K562 (cell line): ENCODE results near the gene PACC1. TPM values are rescaled to one million over a fixed set of nuclear protein-coding genes. Genes with fewer than 3 reads are reported as not detected.

Experiments used
- ATAC-seq: fragments of 200-7000 bp; cut with Tn5 transposase; 3 replicates; pipeline ENCODE4 v1.9.1; 2020; ENCODE audit warnings: moderate library complexity
- BruUV-seq: library from RNA; stranded (reverse); fragments of 400-500 nt; replicated peaks from 2 replicates; lab custom pipeline; 2021; lab: Mats Ljungman, UMichigan
- CTCF ChIA-PET: fragments of 300-600 bp; formaldehyde crosslinking; extraction: SDS; loops from one replicate; lab custom pipeline; 2021; ENCODE audit warnings: low intra/inter-chr PET ratio; lab: Yijun Ruan, JAX
- POLR2A ChIA-PET: fragments of 300-600, 350-650 bp; sonication (Branson Sonifier 250); formaldehyde crosslinking; extraction: SDS; loops from one replicate; lab custom pipeline; 2021; ENCODE audit warnings: antibody characterized with exemption, inconsistent platforms; lab: Yijun Ruan, JAX
- DNase-seq, 4 experiments: peaks; one replicate each; pipeline versions ENCODE4 v3.0.0 to v3.0.0-alpha.2; 2011 to 2018; ENCODE audit warnings: low spot score in 3 of 4, mixed read lengths in 3 of 4; ENCODE audit errors: extremely low read depth in 1 of 4
- FAIRE-seq: peaks from 2 replicates; lab custom pipeline; 2011; peaks lifted over from hg19 to GRCh38; lab: Jason Lieb, UNC
- H2AFZ ChIP-seq: 2 replicates; pipeline ENCODE4 v1.6.0; 2011; ENCODE audit warnings: low read depth, low read length, control low read depth, inconsistent platforms
- H3K27ac ChIP-seq: fragments of 200-600 bp; 3 replicates; pipeline ENCODE4 v1.8.0; 2011; ENCODE audit warnings: low read depth, mild to moderate bottlenecking, control low read depth, inconsistent platforms, low read length, moderate library complexity, mixed read lengths; ENCODE audit errors: extremely low read depth
- H3K27me3 ChIP-seq, 2 experiments: fragments of 300-600 bp in 1 of 2; 2 replicates in 1 of 2; 3 replicates in 1 of 2; pipeline versions ENCODE4 v1.6.0 to v1.8.0; 2011; ENCODE audit warnings: inconsistent platforms in 2 of 2, low read length in 2 of 2, mild to moderate bottlenecking in 1 of 2, mixed read lengths in 1 of 2, moderate library complexity in 1 of 2; ENCODE audit not compliant: control insufficient read depth in 2 of 2, insufficient read depth in 2 of 2
- H3K36me3 ChIP-seq: fragments of 300-600 bp; 3 replicates; pipeline ENCODE4 v1.8.0; 2011; ENCODE audit warnings: mild to moderate bottlenecking, low read length, inconsistent platforms; ENCODE audit not compliant: control insufficient read depth, insufficient read depth
- H3K4me1 ChIP-seq, 2 experiments: fragments of 200-600 bp in 1 of 2; replicated peaks in 1 of 2; 2 replicates in 1 of 2; 3 replicates in 1 of 2; pipeline versions ENCODE4 v1.5.1 to v1.8.0; 2011; ENCODE audit warnings: inconsistent platforms in 2 of 2, low read length in 2 of 2, mild to moderate bottlenecking in 1 of 2, mixed read lengths in 1 of 2, moderate library complexity in 1 of 2; ENCODE audit not compliant: control insufficient read depth in 2 of 2, insufficient read depth in 2 of 2
- H3K4me2 ChIP-seq: 2 replicates; pipeline ENCODE4 v1.6.1; 2011; ENCODE audit warnings: low read length, control low read depth, inconsistent platforms, mixed read lengths; ENCODE audit not compliant: insufficient read depth
- H3K4me3 ChIP-seq: fragments of 200-600 bp; sonication (generic), shearing (Covaris generic); 2 replicates; pipeline ENCODE4 v1.5.1; 2016; ENCODE audit warnings: control low read depth, inconsistent platforms
- H3K79me2 ChIP-seq: fragments of 200-600 bp; 3 replicates; pipeline ENCODE4 v1.8.0; 2011; ENCODE audit warnings: low read length, inconsistent platforms; ENCODE audit not compliant: control insufficient read depth, insufficient read depth
- H3K9ac ChIP-seq, 2 experiments: 2 replicates each; pipeline versions ENCODE4 v1.6.0 to v1.6.1; 2011; ENCODE audit warnings: low read depth in 2 of 2, low read length in 2 of 2, control low read depth in 1 of 2, inconsistent platforms in 1 of 2, mild to moderate bottlenecking in 1 of 2, mixed read lengths in 1 of 2; ENCODE audit not compliant: insufficient read depth in 1 of 2
- H3K9me1 ChIP-seq: one replicate; pipeline ENCODE4 v1.6.0; 2011; ENCODE audit warnings: inconsistent platforms, mild to moderate bottlenecking, low read length, moderate library complexity; ENCODE audit not compliant: control insufficient read depth, insufficient read depth
- H3K9me3 ChIP-seq: replicated peaks from 2 replicates; pipeline ENCODE4 v1.5.1; 2011; ENCODE audit warnings: low read depth, low read length, inconsistent platforms; ENCODE audit not compliant: control insufficient read depth, insufficient read depth
- H4K20me1 ChIP-seq: replicated peaks from 2 replicates; pipeline ENCODE4 v1.6.1; 2011; ENCODE audit warnings: low read length, inconsistent platforms, mixed read lengths; ENCODE audit not compliant: control insufficient read depth, insufficient read depth
- ARNT ChIP-seq, 2 experiments: fragments of 450-650 bp; IDR thresholded peaks; 2 replicates each; pipeline ENCODE4 v1.6.1; 2016; ENCODE audit warnings: mild to moderate bottlenecking in 1 of 2
- KLF13 ChIP-seq: fragments of 450-650 bp; IDR thresholded peaks from 2 replicates; pipeline ENCODE4 v1.6.1; 2016; ENCODE audit warnings: missing genetic modification characterization, low read depth, mild to moderate bottlenecking, missing compliant biosample characterization, moderate library complexity, borderline replicate concordance
- MED1 ChIP-seq: sonication (generic); formaldehyde crosslinking; IDR thresholded peaks from 2 replicates; pipeline ENCODE4 v1.8.1; 2023; ENCODE audit warnings: missing genetic modification reagents, borderline replicate concordance
- MEF2A ChIP-seq: IDR thresholded peaks from 2 replicates; pipeline ENCODE4 v1.6.1; 2011; ENCODE audit warnings: low read depth, mild to moderate bottlenecking, low read length, moderate library complexity; ENCODE audit not compliant: control insufficient read depth
- POLR2H ChIP-seq: IDR thresholded peaks from 2 replicates; pipeline ENCODE4 v1.6.1; 2016; ENCODE audit warnings: missing genetic modification characterization, low read depth, mild to moderate bottlenecking, control low read depth, missing compliant biosample characterization, moderate library complexity
- SMARCA5 ChIP-seq: fragments of 450-650 bp; IDR thresholded peaks from 2 replicates; pipeline ENCODE4 v1.6.1; 2016
- WGBS: fragments of 100-300 bp; shearing (Covaris generic); methylation state at CpG from one replicate; pipeline ENCODE4 v1.1.6; 2016; ENCODE audit warnings: low coverage, mixed read lengths; ENCODE audit not compliant: insufficient coverage; ENCODE audit errors: missing lambda C conversion rate; 5-methylcytosine and 5-hydroxymethylcytosine counted together
- in situ Hi-C: fragments of 300-500 bp; cut with MboI; formaldehyde crosslinking; loops from 4 replicates; pipeline ENCODE4 v1.15.0; 2018; ENCODE audit warnings: inconsistent platforms, mixed read lengths
- intact Hi-C: fragments of 100-400 bp; cut with micrococcal nuclease; formaldehyde crosslinking; loops from 2 replicates; pipeline ENCODE4 v1.14.2; 2022
- polyA plus RNA-seq, 8 experiments: library from polyadenylated mRNA; depleted of rRNA in 4 of 8; stranded (reverse) in 5 of 8; unstranded in 3 of 8; fragments of >200 nt; fragmentation: Nextera tagmentation in 2 of 8; fragmentation: Illumina TruSeq in 1 of 8; extraction: Ambion mirVana in 2 of 8; extraction: Trizol in 1 of 8; gene quantifications; 2 replicates each; pipeline versions ENCODE4 v1.2.1 to v1.2.3, GENCODE V29; 2011 to 2014; ENCODE audit warnings: inconsistent platforms in 1 of 8, missing spikeins in 1 of 8
- total RNA-seq, 7 experiments: library from RNA; depleted of rRNA in 6 of 7; stranded (reverse); fragments of >200 nt in 6 of 7; fragmentation: Illumina TruSeq in 2 of 7; extraction: Trizol in 2 of 7; gene quantifications; 2 replicates each; pipeline versions ENCODE4 v1.2.1 to v1.2.3, GENCODE V29; 2011 to 2021; ENCODE audit warnings: low replicate concordance in 1 of 7
- TF ChIP-seq, protein P1 (sequence below): fragments of 450-650 bp; IDR thresholded peaks from 2 replicates; pipeline ENCODE4 v1.6.1; 2016; ENCODE audit warnings: mild to moderate bottlenecking

Gene PACC1
- total and polyA plus RNA-seq, 9 of the 15 experiments (the other 6 are each of a cell fraction or from before 2014, with no cell fraction given) = 7.1 to 19.3 (median 14.9) TPM

DNA sequence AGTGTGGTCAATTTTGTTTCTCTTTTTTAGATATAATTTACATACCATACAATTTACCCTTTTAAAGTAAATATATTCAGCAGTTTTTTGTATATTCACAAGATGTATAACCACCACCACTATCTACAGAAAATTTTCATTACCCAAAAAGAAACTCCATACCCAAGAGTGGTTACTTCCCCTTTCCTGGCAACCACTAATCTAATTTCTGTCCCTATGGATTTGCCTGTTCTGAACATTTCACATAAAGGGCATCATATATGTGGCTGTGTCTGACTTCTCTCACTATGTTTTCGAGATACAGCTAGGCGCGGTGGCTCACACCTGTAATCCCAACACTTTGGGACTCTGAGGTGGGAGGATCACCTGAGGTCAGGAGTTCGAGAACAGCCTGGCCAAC, 13.6 kb downstream of the PACC1 start:
- H3K27me3 ChIP-seq = no peaks in the 10 kb centered on the region
- no peaks in the 10 kb centered on the region for H3K9me1 ChIP-seq
- ATAC-seq (no peak), FAIRE-seq (no peak)
- H3K27ac ChIP-seq = no peak overlapping the region
- no TSS peak for BruUV-seq
- peaks cover 3% of the 10 kb centered on the region; the same call in 1 of the 2 replicates for H3K9me3 ChIP-seq
- in situ Hi-C loops = no loop called here
- POLR2A ChIA-PET = no interaction called here
- H3K4me1 ChIP-seq = no peaks in the 10 kb centered on the region
- H3K79me2 ChIP-seq = no peaks in the 10 kb centered on the region
- CTCF ChIA-PET = interaction anchor here (0.6 kb wide), 1 partner anchor 385 kb away, joined by 3 read pairs; no protein-coding TSS in a partner anchor
- H4K20me1 ChIP-seq = no peaks in the 10 kb centered on the region
- TF ChIP-seq MED1 (CRISPR knock-in tag) (no peak), ARNT (IDR thresholded peaks at IDR 0.05) (no peak), KLF13 (no peak), SMARCA5 (no peak), MEF2A (no peak), POLR2H (tag) (no peak)
- TF ChIP-seq, protein P1, sequence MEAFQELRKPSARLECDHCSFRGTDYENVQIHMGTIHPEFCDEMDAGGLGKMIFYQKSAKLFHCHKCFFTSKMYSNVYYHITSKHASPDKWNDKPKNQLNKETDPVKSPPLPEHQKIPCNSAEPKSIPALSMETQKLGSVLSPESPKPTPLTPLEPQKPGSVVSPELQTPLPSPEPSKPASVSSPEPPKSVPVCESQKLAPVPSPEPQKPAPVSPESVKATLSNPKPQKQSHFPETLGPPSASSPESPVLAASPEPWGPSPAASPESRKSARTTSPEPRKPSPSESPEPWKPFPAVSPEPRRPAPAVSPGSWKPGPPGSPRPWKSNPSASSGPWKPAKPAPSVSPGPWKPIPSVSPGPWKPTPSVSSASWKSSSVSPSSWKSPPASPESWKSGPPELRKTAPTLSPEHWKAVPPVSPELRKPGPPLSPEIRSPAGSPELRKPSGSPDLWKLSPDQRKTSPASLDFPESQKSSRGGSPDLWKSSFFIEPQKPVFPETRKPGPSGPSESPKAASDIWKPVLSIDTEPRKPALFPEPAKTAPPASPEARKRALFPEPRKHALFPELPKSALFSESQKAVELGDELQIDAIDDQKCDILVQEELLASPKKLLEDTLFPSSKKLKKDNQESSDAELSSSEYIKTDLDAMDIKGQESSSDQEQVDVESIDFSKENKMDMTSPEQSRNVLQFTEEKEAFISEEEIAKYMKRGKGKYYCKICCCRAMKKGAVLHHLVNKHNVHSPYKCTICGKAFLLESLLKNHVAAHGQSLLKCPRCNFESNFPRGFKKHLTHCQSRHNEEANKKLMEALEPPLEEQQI = no peak
- TF ChIP-seq, all 486 proteins: peak for 0
- no peak overlapping the region for H3K4me2 ChIP-seq
- no peak overlapping the region for H2AFZ ChIP-seq
- H3K36me3 ChIP-seq = peaks cover 30% of the 10 kb centered on the region
- DNase-seq = no peak
- no peak overlapping the region for H3K4me3 ChIP-seq
- WGBS = 90% methylated on average over 4 of the region's 4 CpGs
- intact Hi-C loops = no loop called here
- H3K9ac ChIP-seq = no peak overlapping the region
